OCI-LY3 (cell line): ENCODE results near the gene SERPINB8.

Experiments
- EZH2phosphoT487 ChIP-seq: fragments of 200-600 bp; shearing (Covaris generic); IDR thresholded peaks from 2 replicates; pipeline ENCODE4 v1.6.1; 2018; ENCODE audit warnings: antibody characterized with exemption, mixed run types, low read depth
- TF ChIP-seq, protein P1 (sequence below): fragments of 200-600, 300-600 bp; sonication (generic); IDR thresholded peaks from 2 replicates; pipeline ENCODE4 v1.5.1; 2014; ENCODE audit warnings: antibody characterized with exemption, low read length, low read depth

DNA sequence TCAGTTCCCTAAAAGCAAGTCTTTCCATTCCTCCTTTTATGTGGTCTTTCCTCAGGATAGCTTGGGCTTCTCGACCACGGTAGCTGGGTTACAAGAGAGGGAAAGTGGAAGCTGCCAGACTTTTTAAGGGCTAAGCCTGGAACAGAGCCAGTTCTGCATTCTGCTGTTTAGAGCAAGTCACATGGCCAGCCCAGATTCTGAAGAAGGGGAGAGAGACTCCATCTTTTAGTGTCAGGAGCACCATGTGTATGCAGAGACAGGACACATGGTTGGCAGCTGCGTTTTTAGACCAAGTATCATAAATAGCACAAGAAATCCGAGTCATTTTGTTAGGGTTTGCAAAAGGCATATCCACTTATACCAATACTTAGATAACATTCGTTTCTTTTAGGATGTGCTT lies 16.1 kb upstream of the SERPINB8 start:
- TF ChIP-seq, protein P1, sequence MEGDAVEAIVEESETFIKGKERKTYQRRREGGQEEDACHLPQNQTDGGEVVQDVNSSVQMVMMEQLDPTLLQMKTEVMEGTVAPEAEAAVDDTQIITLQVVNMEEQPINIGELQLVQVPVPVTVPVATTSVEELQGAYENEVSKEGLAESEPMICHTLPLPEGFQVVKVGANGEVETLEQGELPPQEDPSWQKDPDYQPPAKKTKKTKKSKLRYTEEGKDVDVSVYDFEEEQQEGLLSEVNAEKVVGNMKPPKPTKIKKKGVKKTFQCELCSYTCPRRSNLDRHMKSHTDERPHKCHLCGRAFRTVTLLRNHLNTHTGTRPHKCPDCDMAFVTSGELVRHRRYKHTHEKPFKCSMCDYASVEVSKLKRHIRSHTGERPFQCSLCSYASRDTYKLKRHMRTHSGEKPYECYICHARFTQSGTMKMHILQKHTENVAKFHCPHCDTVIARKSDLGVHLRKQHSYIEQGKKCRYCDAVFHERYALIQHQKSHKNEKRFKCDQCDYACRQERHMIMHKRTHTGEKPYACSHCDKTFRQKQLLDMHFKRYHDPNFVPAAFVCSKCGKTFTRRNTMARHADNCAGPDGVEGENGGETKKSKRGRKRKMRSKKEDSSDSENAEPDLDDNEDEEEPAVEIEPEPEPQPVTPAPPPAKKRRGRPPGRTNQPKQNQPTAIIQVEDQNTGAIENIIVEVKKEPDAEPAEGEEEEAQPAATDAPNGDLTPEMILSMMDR, result no peak
- TF ChIP-seq EZH2phosphoT487, result no peak
